HEK293 (cell line): Measurements from ENCODE around the gene ADAMTS8.

Source experiments
- CTCF ChIA-PET: fragments of 350-600 bp; formaldehyde crosslinking; extraction: SDS; loops from one replicate; lab custom pipeline; 2021; ENCODE audit warnings: antibody characterized with exemption; lab: Yijun Ruan, JAX
- POLR2A ChIA-PET: fragments of 300-600 bp; formaldehyde crosslinking; extraction: SDS; loops from one replicate; lab custom pipeline; 2020; ENCODE audit warnings: antibody characterized with exemption, inconsistent platforms; lab: Yijun Ruan, JAX
- H3K27ac ChIP-seq: fragments of 200-500 bp; sonication (Bioruptor generic); 2 replicates; pipeline ENCODE4 v1.5.1; 2014; ENCODE audit warnings: low read depth, low read length, control low read depth, inconsistent platforms; ENCODE audit errors: extremely low read depth
- H3K36me3 ChIP-seq, 2 experiments: fragments of 200-500 bp in 1 of 2; sonication (Bioruptor generic) in 1 of 2; 1 replicate in 1 of 2; 2 replicates in 1 of 2; pipeline ENCODE4 v1.5.1; 2014 to 2017; ENCODE audit warnings: inconsistent platforms in 2 of 2, low read length in 2 of 2; ENCODE audit not compliant: control insufficient read depth in 2 of 2, insufficient read depth in 1 of 2
- H3K4me1 ChIP-seq: fragments of 200-500 bp; sonication (Bioruptor generic); 2 replicates; pipeline ENCODE4 v1.5.1; 2014; ENCODE audit warnings: mild to moderate bottlenecking, low read length, inconsistent platforms; ENCODE audit not compliant: control insufficient read depth, insufficient read depth
- H3K4me3 ChIP-seq: 2 replicates; pipeline ENCODE4 v1.5.1; 2011; ENCODE audit warnings: low read depth, mild to moderate bottlenecking, control low read depth, low read length, moderate library complexity
- H3K9me3 ChIP-seq: fragments of 200-500 bp; sonication (Bioruptor generic); 2 replicates; pipeline ENCODE4 v1.5.1; 2014; ENCODE audit warnings: low read depth, low read length, inconsistent platforms; ENCODE audit not compliant: control insufficient read depth, insufficient read depth
- CTCF ChIP-seq: fragments of 450-650 bp; formaldehyde crosslinking; IDR thresholded peaks from 2 replicates; pipeline ENCODE4 v1.5.1; 2016; ENCODE audit warnings: missing biosample characterization, missing genetic modification characterization
- FEZF1 ChIP-seq: fragments of 450-650 bp; formaldehyde crosslinking; IDR thresholded peaks from 2 replicates; pipeline ENCODE4 v1.5.1; 2016; ENCODE audit warnings: missing biosample characterization, missing genetic modification characterization
- HOXA7 ChIP-seq: sonication (generic); formaldehyde crosslinking; IDR thresholded peaks from 2 replicates; pipeline ENCODE4 v1.8.1; 2022; ENCODE audit warnings: missing genetic modification reagents, borderline replicate concordance
- OVOL3 ChIP-seq: fragments of 450-650 bp; formaldehyde crosslinking; IDR thresholded peaks from 2 replicates; pipeline ENCODE4 v1.5.1; 2016; ENCODE audit warnings: missing biosample characterization, missing genetic modification characterization
- ZEB2 ChIP-seq: fragments of 450-650 bp; formaldehyde crosslinking; IDR thresholded peaks from 2 replicates; pipeline ENCODE4 v1.5.1; 2016; ENCODE audit warnings: missing biosample characterization, missing genetic modification characterization
- ZNF133 ChIP-seq: fragments of 450-650 bp; formaldehyde crosslinking; IDR thresholded peaks from 2 replicates; pipeline ENCODE4 v1.5.1; 2016; ENCODE audit warnings: missing biosample characterization, missing genetic modification characterization
- ZNF148 ChIP-seq: fragments of 450-650 bp; formaldehyde crosslinking; IDR thresholded peaks from 2 replicates; pipeline ENCODE4 v1.5.0; 2017; ENCODE audit warnings: missing biosample characterization, missing genetic modification characterization, borderline replicate concordance
- ZNF155 ChIP-seq: fragments of 450-650 bp; formaldehyde crosslinking; IDR thresholded peaks from 2 replicates; pipeline ENCODE4 v1.5.1; 2016; ENCODE audit warnings: missing biosample characterization, missing genetic modification characterization
- ZNF174 ChIP-seq: fragments of 450-650 bp; formaldehyde crosslinking; IDR thresholded peaks from 2 replicates; pipeline ENCODE4 v1.5.0; 2017; ENCODE audit warnings: missing biosample characterization, mild to moderate bottlenecking, missing genetic modification characterization
- ZNF18 ChIP-seq: fragments of 450-650 bp; formaldehyde crosslinking; IDR thresholded peaks from 2 replicates; pipeline ENCODE4 v1.5.1; 2016; ENCODE audit warnings: missing biosample characterization, missing genetic modification characterization
- ZNF280D ChIP-seq: fragments of 450-650 bp; formaldehyde crosslinking; IDR thresholded peaks from 2 replicates; pipeline ENCODE4 v1.5.1; 2016; ENCODE audit warnings: missing biosample characterization, missing genetic modification characterization
- ZNF391 ChIP-seq: fragments of 450-650 bp; formaldehyde crosslinking; IDR thresholded peaks from 2 replicates; pipeline ENCODE4 v1.5.1; 2016; ENCODE audit warnings: low read depth, missing biosample characterization, missing genetic modification characterization, borderline replicate concordance
- ZNF529 ChIP-seq: fragments of 450-650 bp; formaldehyde crosslinking; IDR thresholded peaks from 2 replicates; pipeline ENCODE4 v1.5.1; 2017; ENCODE audit warnings: missing genetic modification characterization, missing biosample characterization; ENCODE audit not compliant: insufficient replicate concordance
- ZNF544 ChIP-seq: fragments of 450-650 bp; formaldehyde crosslinking; IDR thresholded peaks from 2 replicates; pipeline ENCODE4 v1.5.0; 2017; ENCODE audit warnings: missing biosample characterization, missing genetic modification characterization
- ZNF677 ChIP-seq: fragments of 450-650 bp; IDR thresholded peaks from 2 replicates; pipeline ENCODE4 v1.5.0; 2018; ENCODE audit warnings: missing biosample characterization, mild to moderate bottlenecking, missing genetic modification characterization, moderate library complexity
- ZNF785 ChIP-seq: fragments of 450-650 bp; formaldehyde crosslinking; IDR thresholded peaks from 2 replicates; pipeline ENCODE4 v1.5.1; 2016; ENCODE audit warnings: missing biosample characterization, missing genetic modification characterization
- ZNF837 ChIP-seq: fragments of 450-650 bp; formaldehyde crosslinking; IDR thresholded peaks from 2 replicates; pipeline ENCODE4 v1.5.1; 2016; ENCODE audit warnings: missing biosample characterization, missing genetic modification characterization
- ZSCAN16 ChIP-seq: fragments of 450-650 bp; formaldehyde crosslinking; IDR thresholded peaks from 2 replicates; pipeline ENCODE4 v1.5.1; 2016; ENCODE audit warnings: missing biosample characterization, missing genetic modification characterization
- ZSCAN18 ChIP-seq: fragments of 450-650 bp; formaldehyde crosslinking; IDR thresholded peaks from 2 replicates; pipeline ENCODE4 v1.5.1; 2016; ENCODE audit warnings: missing biosample characterization, missing genetic modification characterization

ADAMTS8 gene

DNA sequence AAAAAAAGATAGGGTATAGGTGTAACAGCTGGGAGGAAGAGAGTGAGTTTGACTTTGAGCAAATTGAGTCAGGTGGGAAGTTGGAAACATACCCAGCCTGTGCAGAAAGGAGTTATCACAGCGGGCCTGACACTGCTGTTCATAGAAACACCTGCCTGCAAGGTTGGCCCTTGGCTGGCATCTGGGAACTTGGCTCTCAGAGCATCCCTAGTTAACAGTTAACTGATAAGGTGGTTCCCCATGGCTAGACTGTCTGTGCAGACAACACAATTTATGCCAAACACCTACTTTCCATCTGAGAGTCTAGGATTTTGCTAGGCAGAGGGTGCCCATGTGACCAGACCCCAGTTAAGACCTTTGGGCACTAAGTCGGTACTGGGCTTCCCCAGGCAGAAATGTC, 31.4 kb downstream of the ADAMTS8 start:
- ChIA-PET CTCF (no interaction called here), POLR2A (no interaction called here)
- no peaks in the 10 kb centered on the region for H3K4me1 ChIP-seq
- no peaks in the 10 kb centered on the region for H3K9me3 ChIP-seq
- H3K27ac ChIP-seq = no peak overlapping the region
- H3K36me3 ChIP-seq = no peaks in the 10 kb centered on the region
- H3K4me3 ChIP-seq = no peak overlapping the region
- TF ChIP-seq ZNF677 (tag by site-specific recombination) (no peak), ZNF148 (tag by site-specific recombination) (no peak), ZEB2 (tag by site-specific recombination) (no peak)

DNA sequence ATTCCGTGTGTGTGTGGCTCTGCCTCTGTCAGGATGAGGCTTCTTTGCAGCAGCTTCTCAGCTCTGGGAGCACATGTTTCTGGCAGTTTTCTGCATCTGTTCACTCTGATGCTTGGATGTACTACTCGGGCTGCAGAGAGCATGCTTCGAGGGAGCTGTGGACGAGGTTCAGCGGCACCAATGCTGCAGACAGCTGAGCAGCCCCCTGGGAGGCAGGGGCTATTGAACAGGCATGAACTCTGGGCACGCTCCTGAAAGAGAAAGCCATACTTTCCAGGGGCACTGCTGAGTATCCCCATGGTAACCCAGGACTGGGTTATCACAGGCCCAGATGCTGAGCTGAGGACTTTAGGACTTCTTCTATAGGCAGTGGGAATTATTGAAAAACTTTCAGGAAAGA, 33.8 kb downstream of the ADAMTS8 start:
- Histone ChIP-seq H3K9me3 (no peaks in the 10 kb centered on the region), H3K36me3 (no peaks in the 10 kb centered on the region), H3K27ac (no peak overlapping the region), H3K4me1 (no peaks in the 10 kb centered on the region), H3K4me3 (no peak overlapping the region)
- POLR2A ChIA-PET = interaction anchor here (1.0 kb wide), 1 partner anchor 11 kb away, joined by 3 read pairs; no protein-coding TSS in a partner anchor
- CTCF ChIA-PET = interaction anchor here (0.9 kb wide), 1 partner anchor 468 kb away, joined by 4 read pairs; no protein-coding TSS in a partner anchor
- TF ChIP-seq ZNF155 (no peak), ZNF18 (no peak), ZSCAN18 (tag by site-specific recombination) (no peak)

- ChIA-PET POLR2A (no interaction called here), CTCF (interaction anchor here (0.6 to 2.7 kb wide), 3 partner anchors 35 to 513 kb away, joined by 4 to 20 read pairs (median 9); no protein-coding TSS in a partner anchor)
- Histone ChIP-seq H3K27ac (no peak overlapping the region), H3K36me3 (no peaks in the 10 kb centered on the region), H3K9me3 (no peaks in the 10 kb centered on the region), H3K4me1 (no peaks in the 10 kb centered on the region), H3K4me3 (no peak overlapping the region)
- TF ChIP-seq ZNF133 (tag by site-specific recombination) (no peak), HOXA7 (CRISPR knock-in tag) (no peak), FEZF1 (tag by site-specific recombination) (no peak), ZSCAN16 (tag by site-specific recombination) (no peak), ZNF280D (tag by site-specific recombination) (no peak), CTCF (no peak), ZNF391 (tag by site-specific recombination) (no peak), ZNF174 (tag by site-specific recombination) (no peak), ZNF837 (tag by site-specific recombination) (no peak), ZNF544 (tag by site-specific recombination) (no peak), OVOL3 (no peak), ZNF529 (tag by site-specific recombination) (no peak), ZNF785 (tag by site-specific recombination) (no peak)
Observed at GRCh38 chr11:130391711-130392110, 36.7 kb downstream of the ADAMTS8 start.
